ENCODE results near the gene DCTN5.
A peak's percentile ranks its signal among the peaks of the same experiment; 100 is the strongest.
"Not testable (repeated sequence)": the region's sequence is repeated elsewhere in the genome, so short reads cannot be mapped to it uniquely, and the experiment has no call there.

DCTN5 gene

DNA sequence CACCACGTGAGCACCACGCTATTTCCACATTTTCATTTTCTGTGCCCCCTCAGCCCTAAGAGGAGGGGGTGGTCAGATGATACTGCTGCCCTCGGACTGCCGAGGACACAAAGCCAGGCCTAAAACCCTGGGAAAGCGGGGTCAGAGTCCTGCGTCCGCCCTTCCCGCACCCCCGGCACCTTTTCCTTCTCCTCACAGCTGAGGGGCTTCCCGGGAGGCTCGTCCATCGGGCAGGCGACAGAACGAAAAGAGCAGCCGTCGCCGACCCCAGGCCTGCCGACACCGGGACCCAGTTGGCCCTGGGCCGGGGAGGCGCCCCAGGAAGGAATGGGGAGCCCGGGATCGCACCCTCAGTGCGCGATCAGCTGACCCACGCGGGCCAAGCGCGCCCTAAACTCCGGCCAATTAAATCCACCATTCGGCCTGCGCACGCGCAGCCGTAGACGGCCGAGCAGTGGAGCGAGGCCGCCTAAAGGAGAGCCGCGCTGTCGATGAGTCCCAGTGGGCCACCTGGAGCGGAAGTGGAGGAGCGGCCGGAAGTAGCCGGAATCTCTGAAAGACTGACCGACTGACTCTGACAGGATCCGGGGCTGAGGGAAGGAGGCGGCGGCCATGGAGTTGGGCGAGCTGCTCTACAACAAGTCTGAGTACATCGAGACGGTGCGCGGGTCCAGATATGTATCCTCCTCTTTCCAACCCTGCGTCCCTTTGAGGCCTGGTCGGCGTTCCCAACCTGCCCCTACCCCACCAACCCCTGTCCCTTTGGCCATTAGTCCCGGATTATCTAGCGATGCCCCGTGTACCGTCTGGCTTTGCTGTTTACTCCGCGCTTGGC is at the start of gene DCTN5, which contains the start of gene PALB2:
Gene DCTN5 (plus strand): TSS at position 536 of the 835 bp plus-strand sequence. CDS start 77 bp downstream, at position 613.
Gene PALB2 (minus strand): TSS at position 380 of the 835 bp plus-strand sequence. CDS start 153 bp downstream, at position 227.
- DNase-seq: peak; percentile 89
- Mint-ChIP-seq H3K27ac (peak within 1 kb of the TSS; percentile 98), H3K4me3 (peak within 1 kb of the TSS; percentile 100), H3K9me3 (no peaks in the 10 kb centered on the region), H3K4me1 (ENCODE audit: low read depth) (peaks cover 36% of the 10 kb centered on the region), H3K27me3 (no peaks in the 10 kb centered on the region), H3K36me3 (ENCODE audit: low read depth) (peaks cover 73% of the 10 kb centered on the region)

DNA sequence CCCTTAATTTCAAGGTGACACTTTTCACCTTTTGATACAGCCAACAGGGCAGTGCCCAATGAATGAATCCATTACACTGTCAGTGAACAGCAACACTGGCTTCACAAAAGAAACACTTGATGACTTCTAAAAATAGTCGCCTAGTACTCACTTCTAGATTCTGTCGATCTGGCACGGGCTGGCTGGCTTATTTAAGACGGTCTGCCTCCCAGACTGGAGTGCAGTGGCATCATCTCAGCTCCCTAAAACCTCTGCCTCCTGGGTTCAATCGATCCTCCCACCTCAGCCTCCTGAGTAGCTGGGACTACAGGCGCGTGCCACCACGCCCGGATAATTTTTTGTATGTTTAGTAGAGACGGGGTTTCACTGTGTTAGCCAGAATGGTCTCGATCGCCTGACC is 47.1 kb upstream of the DCTN5 start:
- DNase-seq: no peak
- Mint-ChIP-seq H3K4me1 (ENCODE audit: low read depth) (peaks cover 43% of the 10 kb centered on the region), H3K36me3 (ENCODE audit: low read depth) (peaks cover 61% of the 10 kb centered on the region), H3K27me3 (no peaks in the 10 kb centered on the region), H3K4me3 (peak overlapping the region; percentile 88), H3K27ac (peak overlapping the region; percentile 91), H3K9me3 (no peaks in the 10 kb centered on the region)

GRCh38 chr16:23595246-23595950 is 45.9 kb upstream of the DCTN5 start:
- no peak for DNase-seq
- peaks cover 41% of the 10 kb centered on the region for H3K4me1 Mint-ChIP-seq (ENCODE audit: low read depth)

GRCh38 chr16:23595951-23596720 is 45.1 kb upstream of the DCTN5 start, which contains the start of gene NDUFAB1:
TSS of gene NDUFAB1 (minus strand) at chr16:23596316. CDS start at chr16:23596290, 26 bp downstream.
- H3K36me3 Mint-ChIP-seq (ENCODE audit: low read depth): peaks cover 53% of the 10 kb centered on the region

More at GRCh38 chr16:23595246-23595950, 45.9 kb upstream of the DCTN5 start:
- Mint-ChIP-seq H3K9me3 (no peaks in the 10 kb centered on the region), H3K36me3 (ENCODE audit: low read depth) (peaks cover 53% of the 10 kb centered on the region), H3K27ac (peak overlapping the region; percentile 91), H3K4me3 (peak overlapping the region; percentile 88), H3K27me3 (no peaks in the 10 kb centered on the region)

GRCh38 chr16:23597003-23597756 is 44.1 kb upstream of the DCTN5 start:
- H3K4me3 Mint-ChIP-seq: no peak overlapping the region
- H3K27ac Mint-ChIP-seq: peak overlapping the region; percentile 13
- peaks cover 51% of the 10 kb centered on the region for H3K36me3 Mint-ChIP-seq (ENCODE audit: low read depth)
- no peaks in the 10 kb centered on the region for H3K27me3 Mint-ChIP-seq
- H3K4me1 Mint-ChIP-seq (ENCODE audit: low read depth): peaks cover 34% of the 10 kb centered on the region
- no peaks in the 10 kb centered on the region for H3K9me3 Mint-ChIP-seq
- DNase-seq: no peak

More at GRCh38 chr16:23595951-23596720, 45.1 kb upstream of the DCTN5 start, which contains the start of gene NDUFAB1:
- no peaks in the 10 kb centered on the region for H3K9me3 Mint-ChIP-seq
- peak; percentile 95 for DNase-seq
- H3K4me3 Mint-ChIP-seq: peak within 1 kb of the TSS; percentile 88
- peak within 1 kb of the TSS; percentile 91 for H3K27ac Mint-ChIP-seq
- no peaks in the 10 kb centered on the region for H3K27me3 Mint-ChIP-seq
- peaks cover 41% of the 10 kb centered on the region for H3K4me1 Mint-ChIP-seq (ENCODE audit: low read depth)

DNA sequence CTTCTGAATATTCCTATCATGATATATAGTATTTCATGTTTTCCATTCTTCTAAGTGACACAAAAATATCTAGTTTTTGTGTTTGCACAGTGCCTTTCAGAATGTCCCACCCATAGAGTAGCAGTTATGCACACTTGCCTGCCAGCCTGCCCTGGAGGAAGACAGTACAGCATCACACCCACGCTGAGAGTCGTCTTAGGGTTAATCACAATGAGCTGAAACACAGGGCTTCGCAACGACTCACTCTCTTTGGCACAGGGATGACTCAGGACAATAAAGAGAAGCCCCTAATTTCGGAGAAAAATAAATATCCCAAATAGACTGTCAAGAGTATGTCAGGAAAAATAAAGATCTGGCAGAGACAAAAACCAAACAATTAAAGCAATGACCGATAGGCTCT is 33.5 kb upstream of the DCTN5 start:
- no peak for DNase-seq
- Mint-ChIP-seq H3K9me3 (no peaks in the 10 kb centered on the region), H3K27ac (no peak overlapping the region), H3K36me3 (ENCODE audit: low read depth) (peaks cover 65% of the 10 kb centered on the region), H3K4me3 (no peak overlapping the region), H3K27me3 (no peaks in the 10 kb centered on the region), H3K4me1 (ENCODE audit: low read depth) (no peaks in the 10 kb centered on the region)

- Mint-ChIP-seq H3K36me3 (ENCODE audit: low read depth) (peaks cover 63% of the 10 kb centered on the region), H3K27ac (no peak overlapping the region), H3K4me3 (no peak overlapping the region), H3K9me3 (no peaks in the 10 kb centered on the region), H3K27me3 (no peaks in the 10 kb centered on the region), H3K4me1 (ENCODE audit: low read depth) (no peaks in the 10 kb centered on the region)
- no peak for DNase-seq
Measured at GRCh38 chr16:23608194-23608593, 33.1 kb upstream of the DCTN5 start.

GRCh38 chr16:23609929-23610328 is 31.3 kb upstream of the DCTN5 start:
- DNase-seq: no peak
- H3K4me3 Mint-ChIP-seq: no peak overlapping the region
- H3K9me3 Mint-ChIP-seq: no peaks in the 10 kb centered on the region
- H3K4me1 Mint-ChIP-seq (ENCODE audit: low read depth): no peaks in the 10 kb centered on the region
- H3K27ac Mint-ChIP-seq: no peak overlapping the region
- H3K36me3 Mint-ChIP-seq (ENCODE audit: low read depth): peaks cover 64% of the 10 kb centered on the region
- no peaks in the 10 kb centered on the region for H3K27me3 Mint-ChIP-seq

- not testable (repeated sequence) for H3K27ac Mint-ChIP-seq; H3K27me3 Mint-ChIP-seq; DNase-seq; H3K9me3 Mint-ChIP-seq; H3K4me3 Mint-ChIP-seq; H3K4me1 Mint-ChIP-seq (ENCODE audit: low read depth)
- H3K36me3 Mint-ChIP-seq (ENCODE audit: low read depth): peaks cover 66% of the 10 kb centered on the region
Measured at GRCh38 chr16:23610905-23611304, 30.4 kb upstream of the DCTN5 start.

GRCh38 chr16:23611936-23612335 is 29.3 kb upstream of the DCTN5 start:
- no peak for DNase-seq
- Mint-ChIP-seq H3K27me3 (no peaks in the 10 kb centered on the region), H3K36me3 (ENCODE audit: low read depth) (peaks cover 69% of the 10 kb centered on the region), H3K4me3 (no peak overlapping the region), H3K4me1 (ENCODE audit: low read depth) (no peaks in the 10 kb centered on the region), H3K9me3 (no peaks in the 10 kb centered on the region), H3K27ac (no peak overlapping the region)

DNA sequence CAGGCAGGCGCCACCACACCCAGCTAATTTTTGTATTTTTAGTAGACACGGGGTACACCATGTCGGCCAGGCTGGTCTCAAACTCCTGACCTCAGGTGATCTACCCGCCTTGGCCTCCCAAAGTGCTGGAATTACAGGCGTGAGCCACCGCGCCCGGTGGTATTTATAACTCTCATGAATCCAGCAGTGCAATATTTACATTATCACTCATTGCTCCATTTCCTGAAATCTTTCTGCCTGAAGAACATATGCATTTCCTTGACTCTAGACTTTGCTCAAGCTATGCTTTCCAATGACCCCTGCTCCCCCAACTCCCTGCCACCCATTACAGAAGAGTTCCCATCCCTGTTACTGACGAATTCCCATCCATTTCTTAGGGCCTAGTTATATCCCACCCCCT is 25.5 kb upstream of the DCTN5 start:
- Mint-ChIP-seq H3K4me3 (no peak overlapping the region), H3K4me1 (ENCODE audit: low read depth) (no peaks in the 10 kb centered on the region), H3K36me3 (ENCODE audit: low read depth) (peaks cover 77% of the 10 kb centered on the region), H3K27ac (no peak overlapping the region), H3K27me3 (no peaks in the 10 kb centered on the region), H3K9me3 (no peaks in the 10 kb centered on the region)
- DNase-seq: no peak

DNA sequence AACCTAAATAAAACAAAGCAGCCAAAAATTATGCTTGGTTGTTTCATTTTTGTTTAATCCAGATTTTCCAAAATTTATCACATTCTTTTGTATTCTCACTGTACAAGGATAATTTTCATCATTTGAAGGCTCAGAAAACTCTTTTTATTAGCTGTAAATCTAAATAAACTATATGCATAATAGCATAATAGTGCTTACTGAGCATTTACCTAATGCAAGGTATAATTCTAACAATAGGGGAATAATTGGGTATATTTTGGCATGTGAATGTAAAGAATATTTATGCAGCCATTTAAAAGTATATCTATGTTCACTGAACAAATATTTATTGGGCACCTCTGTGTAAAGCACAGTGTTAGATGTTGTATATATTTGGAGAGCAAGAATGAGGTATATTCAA is 17.2 kb upstream of the DCTN5 start:
- H3K9me3 Mint-ChIP-seq: no peaks in the 10 kb centered on the region
- no peak overlapping the region for H3K27ac Mint-ChIP-seq
- no peaks in the 10 kb centered on the region for H3K4me1 Mint-ChIP-seq (ENCODE audit: low read depth)
- DNase-seq: no peak
- H3K27me3 Mint-ChIP-seq: no peaks in the 10 kb centered on the region
- peaks cover 88% of the 10 kb centered on the region for H3K36me3 Mint-ChIP-seq (ENCODE audit: low read depth)
- H3K4me3 Mint-ChIP-seq: no peak overlapping the region

GRCh38 chr16:23629516-23629915 is 11.8 kb upstream of the DCTN5 start:
- Mint-ChIP-seq H3K4me1 (ENCODE audit: low read depth) (peaks cover 17% of the 10 kb centered on the region), H3K9me3 (no peaks in the 10 kb centered on the region), H3K27me3 (no peaks in the 10 kb centered on the region), H3K36me3 (ENCODE audit: low read depth) (peaks cover 87% of the 10 kb centered on the region), H3K27ac (no peak overlapping the region), H3K4me3 (no peak overlapping the region)
- no peak for DNase-seq

GRCh38 chr16:23631874-23632273 is 9.4 kb upstream of the DCTN5 start:
- H3K4me1 Mint-ChIP-seq (ENCODE audit: low read depth): peaks cover 20% of the 10 kb centered on the region
- DNase-seq, H3K4me3 Mint-ChIP-seq, H3K9me3 Mint-ChIP-seq, H3K27me3 Mint-ChIP-seq: not testable (repeated sequence)
- peaks cover 85% of the 10 kb centered on the region for H3K36me3 Mint-ChIP-seq (ENCODE audit: low read depth)
- H3K27ac Mint-ChIP-seq: peak overlapping the region; percentile 26
